Kidney epithelial cell (primary cell): ENCODE measurements around the gene MAPRE2. TPM values are rescaled to one million over a fixed set of nuclear protein-coding genes. Genes with fewer than 3 reads are reported as not detected.

ENCODE experiments used
- DNase-seq: peaks from one replicate; pipeline ENCODE4 v3.0.0-alpha.2; 2010; ENCODE audit warnings: low read depth
- H3K27me3 ChIP-seq: 2 replicates; pipeline ENCODE4 v1.6.0; 2011; ENCODE audit warnings: low read length; ENCODE audit not compliant: control insufficient read depth, insufficient read depth
- H3K36me3 ChIP-seq: 2 replicates; pipeline ENCODE4 v1.5.1; 2011; ENCODE audit warnings: low read length; ENCODE audit not compliant: control insufficient read depth, insufficient read depth
- H3K4me3 ChIP-seq: 2 replicates; pipeline ENCODE4 v1.5.1; 2011; ENCODE audit warnings: low read depth, mild to moderate bottlenecking, control low read depth, low read length
- CTCF ChIP-seq: IDR thresholded peaks from 2 replicates; pipeline ENCODE4 v1.5.1; 2011; ENCODE audit warnings: mild to moderate bottlenecking, moderate library complexity, low read length, control low read depth, inconsistent platforms; ENCODE audit not compliant: insufficient read depth, poor library complexity, severe bottlenecking
- total RNA-seq: library from RNA; depleted of rRNA; stranded (reverse); fragments of >200 nt; gene quantifications from 2 replicates; pipeline ENCODE4 v1.2.3, GENCODE V29; 2015

The MAPRE2 gene
- total RNA-seq, 1 donor from 2014 or later: 16.2 TPM

GRCh38 chr18:35028536-35028935 is 12.7 kb upstream of the MAPRE2 start:
- no peak for TF ChIP-seq CTCF
- H3K36me3 ChIP-seq: no peaks in the 10 kb centered on the region
- no peak overlapping the region for H3K4me3 ChIP-seq
- DNase-seq: no peak
- H3K27me3 ChIP-seq: no peaks in the 10 kb centered on the region

DNA sequence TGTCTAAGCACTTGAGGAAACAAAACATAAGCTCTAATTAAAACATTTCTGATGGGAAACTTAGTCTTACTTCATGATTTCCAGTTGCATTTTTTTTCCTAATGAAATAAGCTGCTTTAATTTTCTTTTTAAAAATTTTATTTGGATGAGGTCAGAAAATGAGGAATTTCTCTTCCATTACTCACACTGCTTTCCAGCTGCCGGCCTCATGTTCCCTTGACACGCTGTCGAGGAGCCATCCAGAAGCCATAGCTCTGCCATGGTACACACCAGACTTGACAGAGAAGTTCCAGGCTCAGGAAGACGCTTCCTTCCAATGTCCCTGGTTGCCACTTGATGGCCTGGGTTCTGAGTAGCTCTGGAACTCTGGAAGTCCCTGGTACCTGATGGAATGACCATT is 12.1 kb upstream of the MAPRE2 start:
- no peaks in the 10 kb centered on the region for H3K27me3 ChIP-seq
- DNase-seq: no peak
- TF ChIP-seq CTCF: no peak
- H3K36me3 ChIP-seq: no peaks in the 10 kb centered on the region
- H3K4me3 ChIP-seq: no peak overlapping the region

- TF ChIP-seq CTCF: no peak
- no peaks in the 10 kb centered on the region for H3K27me3 ChIP-seq
- no peak for DNase-seq
- H3K4me3 ChIP-seq: no peak overlapping the region
- H3K36me3 ChIP-seq: no peaks in the 10 kb centered on the region
These were observed 11.4 kb upstream of the MAPRE2 start for GRCh38 chr18:35029770-35030169.

DNA sequence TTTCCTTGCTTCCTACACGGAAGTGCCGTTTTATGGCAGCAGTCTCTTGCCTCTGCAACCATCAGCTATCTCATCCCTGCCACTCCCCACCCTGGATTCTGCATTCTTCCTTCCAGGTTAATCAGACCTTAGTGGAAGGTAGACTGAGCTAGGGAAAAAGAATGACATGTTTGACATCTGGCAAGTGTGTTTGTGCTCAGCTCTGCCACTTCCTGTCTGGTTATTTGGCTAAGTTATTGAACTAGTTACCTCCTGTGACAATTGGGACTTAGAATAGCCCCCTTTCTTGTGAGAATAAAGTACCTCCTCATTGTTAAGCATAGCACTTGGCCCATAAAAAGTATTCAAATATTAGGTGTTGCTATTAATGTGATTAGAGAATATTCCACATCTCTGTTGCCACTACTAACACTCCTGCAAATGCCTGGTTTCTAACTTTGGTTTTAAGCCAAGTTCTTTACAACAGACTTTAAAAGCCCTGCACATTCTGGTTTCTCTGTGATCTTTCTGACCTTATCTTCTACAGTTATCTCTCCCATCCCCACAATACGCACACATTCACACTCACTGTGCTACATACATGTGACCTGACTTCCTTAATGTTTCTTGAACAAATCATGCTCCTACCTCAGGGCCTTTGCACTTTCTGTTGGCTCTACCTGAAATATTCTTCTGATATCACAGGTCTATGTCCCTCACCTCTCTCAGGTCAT is 10.8 kb upstream of the MAPRE2 start:
- TF ChIP-seq CTCF: no peak
- no peak for DNase-seq
- Histone ChIP-seq H3K36me3 (no peaks in the 10 kb centered on the region), H3K4me3 (no peak overlapping the region), H3K27me3 (no peaks in the 10 kb centered on the region)

DNA sequence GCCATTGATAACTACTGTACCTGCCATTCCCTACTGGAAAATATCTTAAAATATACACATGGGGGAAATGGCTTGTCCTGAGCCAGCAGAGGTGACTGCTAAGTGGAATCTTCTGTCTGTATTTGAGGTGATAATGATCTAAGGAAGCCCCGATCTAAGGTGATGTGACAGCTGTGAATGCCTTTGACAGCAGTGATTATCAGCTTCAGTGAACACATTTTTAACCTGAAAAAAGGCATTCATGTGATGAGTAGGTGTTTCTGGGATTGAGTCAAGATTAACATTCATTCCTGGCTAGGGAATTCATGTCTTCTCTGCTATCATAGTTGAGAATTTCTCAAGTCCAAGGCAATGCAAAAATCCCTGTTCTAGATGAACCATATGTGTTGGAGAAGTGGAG is 9.1 kb upstream of the MAPRE2 start:
- no peaks in the 10 kb centered on the region for H3K36me3 ChIP-seq
- no peak for DNase-seq
- no peak overlapping the region for H3K4me3 ChIP-seq
- no peak for TF ChIP-seq CTCF
- H3K27me3 ChIP-seq: no peaks in the 10 kb centered on the region

GRCh38 chr18:35038029-35038428 is 3.2 kb upstream of the MAPRE2 start:
- H3K27me3 ChIP-seq: no peaks in the 10 kb centered on the region
- H3K36me3 ChIP-seq: no peaks in the 10 kb centered on the region
- no peak for TF ChIP-seq CTCF
- H3K4me3 ChIP-seq: no peak overlapping the region
- no peak for DNase-seq
